ENCODE data around the gene WDR82. TPM values are rescaled to one million over a fixed set of nuclear protein-coding genes. Genes with fewer than 3 reads are reported as not detected.

The WDR82 gene
- total RNA-seq, 1 donor from 2014 or later = 127 TPM

GRCh38 chr3:52289747-52290595 lies 11.5 kb upstream of the WDR82 start:
- intact Hi-C loops (cut with micrococcal nuclease) = loop anchor here (2.0 kb wide), 1 partner anchor 19 kb away; no protein-coding TSS in a partner anchor

- intact Hi-C loops (cut with micrococcal nuclease) = loop anchor here (2.0 kb wide), 1 partner anchor 19 kb away; no protein-coding TSS in a partner anchor
Measured at GRCh38 chr3:52289338-52289746, 10.9 kb upstream of the WDR82 start.

- intact Hi-C loops (cut with micrococcal nuclease) = loop anchor here (1.0 to 2.0 kb wide), 5 partner anchors 18 to 293 kb away; partner anchors contain the start of genes RPL29, TWF2 and UQCC5
Measured at GRCh38 chr3:52288674-52289073, 10.2 kb upstream of the WDR82 start.

GRCh38 chr3:52286777-52287110 lies 8.3 kb upstream of the WDR82 start:
- intact Hi-C loops (cut with micrococcal nuclease) = loop anchor here (1.0 kb wide), 3 partner anchors 8 to 229 kb away; partner anchors contain the start of genes POC1A and WDR82

GRCh38 chr3:52284051-52284450 lies 5.6 kb upstream of the WDR82 start:
- intact Hi-C loops (cut with micrococcal nuclease) = loop anchor here (5.0 kb wide), 1 partner anchor 163 kb away; the partner anchor contains the start of gene SEMA3G

GRCh38 chr3:52283306-52283705 lies 4.9 kb upstream of the WDR82 start:
- intact Hi-C loops (cut with micrococcal nuclease) = loop anchor here (5.0 kb wide), 1 partner anchor 164 kb away; the partner anchor contains the start of gene SEMA3G

GRCh38 chr3:52281981-52282801 lies 3.7 kb upstream of the WDR82 start:
- intact Hi-C loops (cut with micrococcal nuclease) = loop anchor here (5.0 kb wide), 1 partner anchor 165 kb away; the partner anchor contains the start of gene SEMA3G

GRCh38 chr3:52280050-52280461 lies 1.6 kb upstream of the WDR82 start:
- intact Hi-C loops (cut with micrococcal nuclease) = loop anchor here (5.0 kb wide), 1 partner anchor 167 kb away; the partner anchor contains the start of gene SEMA3G

GRCh38 chr3:52279596-52279995 lies 1.1 kb upstream of the WDR82 start:
- intact Hi-C loops (cut with micrococcal nuclease) = loop anchor here (1.0 to 10.0 kb wide), 7 partner anchors 8 to 1665 kb away; partner anchors contain the start of genes CISH, DUSP7, GNL3 and MAPKAPK3

GRCh38 chr3:52277972-52278509 lies 408 bp downstream of the WDR82 start:
- intact Hi-C loops (cut with micrococcal nuclease) = loop anchor here (1.0 to 10.0 kb wide), 9 partner anchors 9 to 1663 kb away; partner anchors contain the start of genes CISH, DUSP7, GLYCTK and GNL3

- intact Hi-C loops (cut with micrococcal nuclease) = loop anchor here (5.0 to 10.0 kb wide), 3 partner anchors 335 to 1663 kb away; partner anchors contain the start of genes CISH, GNL3, MAPKAPK3 and PARP3
Measured at GRCh38 chr3:52277071-52277964, 1.1 kb downstream of the WDR82 start.

GRCh38 chr3:52274781-52275180 lies 3.7 kb downstream of the WDR82 start:
- intact Hi-C loops (cut with micrococcal nuclease) = loop anchor here (5.0 to 10.0 kb wide), 3 partner anchors 332 to 1660 kb away; partner anchors contain the start of genes CISH, GNL3, MAPKAPK3 and PARP3

GRCh38 chr3:52272831-52273230 lies 5.6 kb downstream of the WDR82 start:
- intact Hi-C loops (cut with micrococcal nuclease) = loop anchor here (10.0 kb wide), 1 partner anchor 1658 kb away; the partner anchor contains the start of genes CISH and MAPKAPK3

- intact Hi-C loops (cut with micrococcal nuclease) = loop anchor here (10.0 kb wide), 1 partner anchor 1657 kb away; the partner anchor contains the start of genes CISH and MAPKAPK3
Measured at GRCh38 chr3:52272172-52272571, 6.3 kb downstream of the WDR82 start.

- intact Hi-C loops (cut with micrococcal nuclease) = loop anchor here (2.0 to 10.0 kb wide), 2 partner anchors 18 to 1656 kb away; partner anchors contain the start of genes CISH and MAPKAPK3
Measured at GRCh38 chr3:52270252-52270754, 8.1 kb downstream of the WDR82 start.

GRCh38 chr3:52269776-52270175 lies 8.7 kb downstream of the WDR82 start:
- intact Hi-C loops (cut with micrococcal nuclease) = loop anchor here (2.0 to 10.0 kb wide), 2 partner anchors 19 to 1655 kb away; partner anchors contain the start of genes CISH and MAPKAPK3

- intact Hi-C loops (cut with micrococcal nuclease) = no loop called here
Measured at GRCh38 chr3:52268036-52268435, 10.4 kb downstream of the WDR82 start.

GRCh38 chr3:52265387-52265786 lies 13.1 kb downstream of the WDR82 start:
- intact Hi-C loops (cut with micrococcal nuclease) = no loop called here

GRCh38 chr3:52262447-52262846 lies 16.0 kb downstream of the WDR82 start:
- intact Hi-C loops (cut with micrococcal nuclease) = loop anchor here (1.0 kb wide), 1 partner anchor 9 kb away; no protein-coding TSS in a partner anchor
